Measurements from ENCODE around the gene THBS2.

THBS2 gene

DNA sequence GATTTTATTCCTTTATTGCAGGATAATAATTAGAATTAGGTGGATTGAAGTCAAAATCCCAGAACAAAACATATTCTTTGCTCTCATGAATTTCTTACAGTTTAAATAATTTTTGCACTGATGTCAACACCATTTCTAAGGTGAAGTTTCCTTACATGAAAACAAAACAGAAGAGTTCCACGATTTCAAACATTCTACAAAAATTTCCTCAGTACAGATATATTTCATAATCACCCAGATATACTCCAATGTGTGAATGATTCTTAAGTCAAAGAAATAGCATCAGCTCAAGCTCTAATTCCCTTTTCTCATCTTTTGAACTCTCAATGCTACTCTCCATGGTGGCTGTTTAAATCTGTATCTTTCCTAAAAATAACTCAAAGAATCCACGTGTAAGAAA, 39.5 kb upstream of the THBS2 start:
- Histone ChIP-seq H3K36me3 (replicated peaks; ENCODE audit: insufficient read depth, low read length) (no peaks in the 10 kb centered on the region), H3K9me3 (replicated peaks; ENCODE audit: insufficient read depth, low read length) (no peaks in the 10 kb centered on the region), H3K9ac (ENCODE audit: low read length) (no peak overlapping the region), H3K4me2 (ENCODE audit: low read depth, low read length) (no peak overlapping the region), H4K20me1 (ENCODE audit: insufficient read depth, low read length) (no peaks in the 10 kb centered on the region), H3K4me1 (ENCODE audit: low read length) (no peaks in the 10 kb centered on the region), H3K9me2 (replicated peaks; ENCODE audit: insufficient read depth, low read length) (no peaks in the 10 kb centered on the region), H2AFZ (ENCODE audit: low read length) (no peak overlapping the region), H3F3A (ENCODE audit: insufficient read depth, low read length) (no peaks in the 10 kb centered on the region), H3K79me2 (ENCODE audit: low read length) (no peaks in the 10 kb centered on the region), H3K4me3 (ENCODE audit: low read length) (no peak overlapping the region), H3K27ac (ENCODE audit: low read length) (no peak overlapping the region), H3K27me3 (replicated peaks; ENCODE audit: insufficient read depth, low read length) (no peaks in the 10 kb centered on the region)
- TF ChIP-seq CTCF (IDR thresholded peaks at IDR 0.05; ENCODE audit: low read length): no peak
- no peak for TF ChIP-seq EZH2phosphoT487 (IDR thresholded peaks at IDR 0.05; ENCODE audit: low read length)
- no peak for TF ChIP-seq EZH2 (optimal IDR thresholded peaks at IDR 0.05; ENCODE audit: low read depth, low read length)
- DNase-seq: no peak

GRCh38 chr6:169292338-169293124, 38.9 kb upstream of the THBS2 start:
- H4K20me1 ChIP-seq (ENCODE audit: insufficient read depth, low read length): no peaks in the 10 kb centered on the region
- no peaks in the 10 kb centered on the region for H3K36me3 ChIP-seq (replicated peaks; ENCODE audit: insufficient read depth, low read length)
- no peaks in the 10 kb centered on the region for H3K27me3 ChIP-seq (replicated peaks; ENCODE audit: insufficient read depth, low read length)
- H3K79me2 ChIP-seq (ENCODE audit: low read length): no peaks in the 10 kb centered on the region
- H3K9me2 ChIP-seq (replicated peaks; ENCODE audit: insufficient read depth, low read length): no peaks in the 10 kb centered on the region
- H3K9me3 ChIP-seq (replicated peaks; ENCODE audit: insufficient read depth, low read length): no peaks in the 10 kb centered on the region
- no peak overlapping the region for H2AFZ ChIP-seq (ENCODE audit: low read length)
- no peak overlapping the region for H3K9ac ChIP-seq (ENCODE audit: low read length)
- no peaks in the 10 kb centered on the region for H3K4me1 ChIP-seq (ENCODE audit: low read length)
- DNase-seq: no peak
- no peak for TF ChIP-seq EZH2phosphoT487 (IDR thresholded peaks at IDR 0.05; ENCODE audit: low read length)
- no peak for TF ChIP-seq CTCF (IDR thresholded peaks at IDR 0.05; ENCODE audit: low read length)
- TF ChIP-seq EZH2 (optimal IDR thresholded peaks at IDR 0.05; ENCODE audit: low read depth, low read length): no peak
- H3F3A ChIP-seq (ENCODE audit: insufficient read depth, low read length): no peaks in the 10 kb centered on the region
- H3K4me2 ChIP-seq (ENCODE audit: low read depth, low read length): no peak overlapping the region
- H3K4me3 ChIP-seq (ENCODE audit: low read length): no peak overlapping the region
- no peak overlapping the region for H3K27ac ChIP-seq (ENCODE audit: low read length)

DNA sequence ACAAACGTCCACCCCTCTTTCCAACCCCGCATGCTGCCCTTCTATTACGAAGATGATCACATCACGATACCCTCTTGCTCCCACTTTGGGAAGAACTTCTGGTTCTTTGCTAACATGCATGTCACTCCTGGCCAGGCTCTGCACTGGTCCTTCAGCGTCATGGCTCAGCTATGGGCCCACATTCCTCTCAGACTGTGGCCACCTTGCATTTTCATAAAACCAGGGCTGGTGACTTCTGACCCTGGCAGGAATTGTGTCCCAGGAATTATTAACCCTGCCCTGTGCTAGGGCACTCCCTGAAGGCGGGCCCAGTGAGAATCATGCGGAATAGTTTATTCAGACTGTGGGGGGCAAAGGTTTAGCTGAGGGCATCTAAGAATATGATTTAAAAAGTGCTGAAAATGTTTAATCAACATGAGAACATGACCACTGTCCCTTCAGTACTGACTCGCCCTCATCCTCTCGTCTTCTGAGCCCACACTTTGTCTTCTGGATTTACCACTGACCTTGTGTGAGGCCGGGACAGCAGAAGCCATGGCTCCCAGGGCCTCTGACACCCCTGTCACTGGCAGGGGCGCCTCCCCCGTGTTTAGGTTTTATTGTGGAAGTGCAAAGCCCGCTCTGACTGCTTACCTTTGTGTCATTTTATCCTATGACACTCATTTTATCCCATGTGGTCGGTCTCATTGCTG, 38.1 kb upstream of the THBS2 start:
- H3K4me3 ChIP-seq (ENCODE audit: low read length): no peak overlapping the region
- DNase-seq: no peak

More for the DNA sequence above, 38.1 kb upstream of the THBS2 start:
- H3K9ac ChIP-seq (ENCODE audit: low read length): no peak overlapping the region
- H2AFZ ChIP-seq (ENCODE audit: low read length): no peak overlapping the region
- H3K4me2 ChIP-seq (ENCODE audit: low read depth, low read length): no peak overlapping the region
- no peak overlapping the region for H3K27ac ChIP-seq (ENCODE audit: low read length)
- no peaks in the 10 kb centered on the region for H3K9me2 ChIP-seq (replicated peaks; ENCODE audit: insufficient read depth, low read length)
- no peaks in the 10 kb centered on the region for H3K4me1 ChIP-seq (ENCODE audit: low read length)
- no peaks in the 10 kb centered on the region for H3F3A ChIP-seq (ENCODE audit: insufficient read depth, low read length)
- H3K27me3 ChIP-seq (replicated peaks; ENCODE audit: insufficient read depth, low read length): no peaks in the 10 kb centered on the region
- H3K79me2 ChIP-seq (ENCODE audit: low read length): no peaks in the 10 kb centered on the region
- no peaks in the 10 kb centered on the region for H3K9me3 ChIP-seq (replicated peaks; ENCODE audit: insufficient read depth, low read length)
- no peaks in the 10 kb centered on the region for H4K20me1 ChIP-seq (ENCODE audit: insufficient read depth, low read length)
- TF ChIP-seq CTCF (IDR thresholded peaks at IDR 0.05; ENCODE audit: low read length): no peak
- H3K36me3 ChIP-seq (replicated peaks; ENCODE audit: insufficient read depth, low read length): no peaks in the 10 kb centered on the region
